NCI-H524 treated with DMSO at 0.1 percent for 48 hours (cell line): ENCODE data around the gene PRRC1.
"Not testable (repeated sequence)": the region's sequence is repeated elsewhere in the genome, so short reads cannot be mapped to it uniquely, and the experiment has no call there.

ENCODE experiments used
- DNase-seq: peaks from one replicate; lab custom pipeline; 2025; lab: John Stamatoyannopoulos, UW

PRRC1 gene

DNA sequence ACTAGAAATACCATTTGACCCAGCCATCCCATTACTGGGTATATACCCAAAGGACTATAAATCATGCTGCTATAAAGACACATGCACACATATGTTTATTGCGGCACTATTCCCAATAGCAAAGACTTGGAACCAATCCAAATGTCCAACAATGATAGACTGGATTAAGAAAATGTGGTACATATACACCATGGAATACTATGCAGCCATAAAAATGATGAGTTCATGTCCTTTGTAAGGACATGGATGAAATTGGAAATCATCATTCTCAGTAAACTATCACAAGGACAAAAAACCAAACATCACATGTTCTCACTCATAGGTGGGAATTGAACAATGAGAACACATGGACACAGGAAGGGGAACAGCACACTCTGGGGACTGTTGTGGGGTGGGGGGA, 27.8 kb downstream of the PRRC1 start:
- not testable (repeated sequence) for DNase-seq

GRCh38 chr5:127549551-127549950, 32.1 kb downstream of the PRRC1 start:
- DNase-seq, result no peak

GRCh38 chr5:127550652-127551409, 33.4 kb downstream of the PRRC1 start:
- DNase-seq, result no peak

DNA sequence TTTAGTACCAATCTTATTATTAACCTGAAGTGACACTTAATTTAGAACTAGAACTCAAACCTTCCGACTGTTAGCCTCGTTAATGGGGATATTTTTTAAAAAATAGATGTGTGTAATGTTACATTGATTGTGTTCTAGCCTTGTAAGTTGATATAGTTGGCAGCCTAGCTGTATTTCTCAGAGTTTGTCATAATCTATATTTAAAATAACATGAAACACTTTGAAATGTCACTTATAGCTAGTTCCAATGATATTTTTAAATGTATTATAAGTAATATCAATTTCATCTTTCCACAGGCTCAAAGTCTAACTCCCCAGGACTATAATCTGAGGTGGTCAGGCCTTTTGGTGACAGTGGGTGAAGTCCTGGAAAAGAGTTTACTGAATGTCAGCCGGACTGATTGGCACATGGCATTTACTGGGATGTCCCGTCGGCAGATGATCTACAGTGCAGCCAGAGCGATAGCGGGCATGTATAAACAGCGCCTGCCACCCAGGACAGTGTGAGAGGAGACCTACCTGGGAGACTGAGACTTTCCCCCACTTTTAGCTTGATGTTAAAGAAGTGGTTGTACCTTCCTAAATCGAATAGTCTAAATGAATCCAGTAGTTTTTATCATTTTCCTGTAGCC, 34.1 kb downstream of the PRRC1 start:
- no peak for DNase-seq

GRCh38 chr5:127555826-127556225, 38.4 kb downstream of the PRRC1 start:
- DNase-seq, result no peak

DNA sequence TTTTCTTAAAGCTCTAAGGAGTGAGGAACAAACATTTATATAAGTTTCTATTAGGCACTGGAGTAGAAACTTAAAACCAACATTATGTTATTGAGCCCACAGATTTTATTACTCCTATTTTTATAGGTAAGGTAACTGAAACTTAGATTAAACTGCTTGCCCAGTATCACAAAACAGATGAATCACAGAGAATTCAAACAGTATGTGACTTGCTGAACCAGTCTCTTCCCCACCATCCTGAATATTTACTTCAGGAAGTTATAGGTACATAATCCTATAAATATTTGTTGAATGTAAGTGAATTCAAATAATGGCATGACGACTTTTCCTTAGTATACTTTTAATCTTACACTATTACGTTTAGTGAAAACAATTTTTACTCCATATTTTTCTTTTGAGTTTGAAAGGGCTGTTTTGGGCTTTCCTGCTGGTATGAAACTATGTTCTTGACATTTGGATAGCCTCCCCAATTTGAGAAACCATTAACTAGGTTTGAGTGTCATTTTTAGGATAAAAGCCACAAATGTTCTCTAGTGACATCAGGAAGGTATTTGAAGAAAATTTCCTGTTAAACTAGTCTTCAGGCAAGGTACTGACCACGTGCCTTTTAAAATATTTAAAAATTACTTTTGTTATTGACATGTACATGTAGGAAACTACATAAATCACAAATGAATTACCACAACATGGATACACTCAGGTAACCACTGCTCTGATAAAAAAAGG, 39.3 kb downstream of the PRRC1 start:
- DNase-seq, result no peak

GRCh38 chr5:127558273-127558672, 40.8 kb downstream of the PRRC1 start:
- DNase-seq, result no peak

- DNase-seq, result no peak
Measured at GRCh38 chr5:127561254-127561653, 43.8 kb downstream of the PRRC1 start.

DNA sequence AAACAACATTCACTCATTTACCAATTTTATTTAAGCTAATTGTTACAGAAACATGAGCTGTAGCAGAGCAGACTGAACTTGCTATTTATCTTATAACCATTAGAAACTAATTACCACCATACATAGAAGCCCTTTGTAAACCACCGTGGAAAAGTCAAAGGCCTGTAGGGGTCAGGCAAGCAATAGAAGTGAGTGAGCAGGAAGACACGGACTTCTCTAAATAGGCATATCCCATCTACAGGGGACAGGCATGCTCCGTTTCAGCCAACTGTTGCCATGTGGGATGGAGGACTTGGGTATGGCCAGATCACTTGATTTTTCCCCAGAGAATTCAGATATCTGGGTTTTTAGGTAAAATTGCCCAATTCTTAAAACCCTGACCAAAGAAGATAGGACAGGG, 44.8 kb downstream of the PRRC1 start:
- DNase-seq, result peak; percentile 4

GRCh38 chr5:127563136-127563535, 45.7 kb downstream of the PRRC1 start:
- DNase-seq, result no peak

DNA sequence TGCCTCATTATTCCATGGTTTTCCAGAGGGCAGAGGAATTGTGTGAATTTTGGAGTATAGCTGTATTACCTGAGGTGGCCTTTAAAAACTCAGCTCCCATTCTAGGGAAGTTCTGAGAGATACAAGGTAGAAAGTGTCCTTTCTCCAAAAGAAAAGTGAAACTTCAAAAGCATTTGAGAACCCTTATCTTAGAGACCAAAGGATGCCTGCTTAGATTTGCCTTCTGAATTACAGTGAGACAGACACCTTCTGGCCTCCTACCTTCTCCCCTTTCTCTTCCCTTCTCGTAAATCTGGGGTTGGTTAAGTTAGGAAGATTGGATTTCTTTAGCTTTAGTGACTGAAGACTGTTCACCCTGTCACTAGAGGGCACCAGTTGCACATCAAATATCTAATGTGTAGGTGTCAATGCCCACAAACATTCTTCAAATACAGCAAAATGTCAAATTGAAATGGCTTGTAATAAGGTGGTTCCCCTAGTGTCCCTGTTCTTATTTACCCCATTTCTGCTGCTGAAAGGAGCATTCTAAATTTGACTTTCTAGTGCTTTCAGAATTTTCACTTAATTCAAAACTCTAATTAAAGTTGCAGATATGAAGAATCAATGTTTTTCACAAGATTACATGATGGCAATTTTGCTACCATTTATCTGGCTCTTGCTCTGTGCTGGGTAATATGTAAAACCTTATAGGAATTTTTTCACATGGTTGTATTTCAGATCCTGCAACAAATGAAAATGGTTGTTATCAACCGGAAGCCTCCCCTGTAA, 46.7 kb downstream of the PRRC1 start:
- DNase-seq, result peak; percentile 23

GRCh38 chr5:127565586-127566270, 48.3 kb downstream of the PRRC1 start:
- DNase-seq, result no peak

- DNase-seq, result no peak
Measured at GRCh38 chr5:127567026-127567768, 49.8 kb downstream of the PRRC1 start.

DNA sequence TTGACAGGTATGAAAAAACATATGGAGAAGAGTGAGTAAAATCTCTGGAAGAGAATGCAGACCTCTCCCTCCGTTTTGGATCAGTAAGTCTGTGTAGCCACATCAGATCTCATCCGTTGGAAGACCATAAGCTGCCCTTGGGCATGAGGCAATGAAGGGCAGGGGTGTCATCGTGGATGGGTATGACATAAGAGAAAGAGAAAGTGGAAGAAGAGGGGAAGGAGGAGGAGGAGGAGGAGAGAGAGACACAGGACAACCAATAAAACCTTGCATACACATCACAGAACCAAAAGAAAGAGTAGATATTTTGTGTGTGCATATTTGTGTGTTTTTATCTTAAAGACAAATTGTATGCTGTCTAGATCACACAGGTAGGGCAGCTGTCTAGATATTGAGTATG, 50.7 kb downstream of the PRRC1 start:
- no peak for DNase-seq

GRCh38 chr5:127569471-127569870, 52.0 kb downstream of the PRRC1 start:
- DNase-seq, result not testable (repeated sequence)

- no peak for DNase-seq
Measured at GRCh38 chr5:127571314-127572131, 54.1 kb downstream of the PRRC1 start.

DNA sequence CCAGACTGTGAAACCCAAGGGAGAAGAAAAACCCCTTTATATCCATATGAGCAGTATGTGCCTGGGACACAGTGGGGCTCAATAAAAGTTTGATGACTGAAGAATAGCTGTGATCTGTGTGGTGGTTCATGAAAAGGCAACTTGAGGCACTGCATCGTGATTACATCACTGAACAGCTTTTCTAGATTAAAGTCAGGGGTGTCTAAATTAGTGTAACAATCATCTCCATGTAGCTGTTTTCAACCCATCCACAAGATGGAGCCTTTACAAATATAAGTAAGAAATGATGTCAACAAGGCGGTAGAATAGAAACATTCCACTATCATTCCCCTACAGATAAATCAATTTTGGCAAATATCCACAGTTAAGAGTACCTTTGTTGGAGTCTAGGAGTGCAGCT, 55.5 kb downstream of the PRRC1 start:
- no peak for DNase-seq

GRCh38 chr5:127574852-127575679, 57.6 kb downstream of the PRRC1 start:
- no peak for DNase-seq

GRCh38 chr5:127577458-127577857, 60.0 kb downstream of the PRRC1 start:
- DNase-seq, result no peak
